ENCODE data around the gene GPATCH3.
"Not testable (repeated sequence)": the region's sequence is repeated elsewhere in the genome, so short reads cannot be mapped to it uniquely, and the experiment has no call there.

GPATCH3 gene

DNA sequence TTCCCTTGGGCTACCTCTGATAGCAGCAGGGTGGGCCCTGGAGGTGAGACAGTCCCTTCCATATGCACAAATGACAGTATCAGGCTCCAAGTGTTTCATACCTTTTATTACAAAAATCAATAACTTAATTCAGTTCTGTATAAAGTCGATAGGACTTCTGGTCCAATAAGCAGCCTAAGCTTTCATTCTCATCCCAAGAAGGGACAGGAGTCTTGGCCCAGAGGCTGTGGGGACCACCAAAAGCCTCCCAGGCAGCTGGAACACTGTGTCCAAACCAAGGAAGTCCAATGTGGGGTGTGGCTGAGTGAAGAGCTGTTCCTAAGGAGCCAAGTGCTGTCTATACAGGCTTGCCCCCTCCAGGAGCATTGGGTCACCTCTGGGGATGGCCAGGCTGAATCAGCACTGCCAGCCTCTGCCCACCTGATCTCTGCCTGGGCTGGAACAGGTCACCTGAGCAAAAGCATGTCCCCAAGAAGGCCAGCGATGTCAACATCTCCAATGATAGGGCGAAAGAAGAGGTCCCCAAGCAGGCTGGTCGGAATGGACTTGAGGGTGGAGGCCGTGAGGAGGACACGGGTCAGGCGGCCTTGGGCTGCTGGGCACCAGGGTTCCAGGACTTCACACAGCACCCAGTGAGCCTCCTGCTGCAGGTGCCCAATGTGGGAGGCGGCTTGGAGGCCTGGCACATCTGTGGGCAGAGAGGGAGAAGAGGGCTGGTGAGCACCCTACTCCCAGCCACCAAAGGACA, 11.3 kb upstream of the GPATCH3 start:
- DNase-seq: no peak

DNA sequence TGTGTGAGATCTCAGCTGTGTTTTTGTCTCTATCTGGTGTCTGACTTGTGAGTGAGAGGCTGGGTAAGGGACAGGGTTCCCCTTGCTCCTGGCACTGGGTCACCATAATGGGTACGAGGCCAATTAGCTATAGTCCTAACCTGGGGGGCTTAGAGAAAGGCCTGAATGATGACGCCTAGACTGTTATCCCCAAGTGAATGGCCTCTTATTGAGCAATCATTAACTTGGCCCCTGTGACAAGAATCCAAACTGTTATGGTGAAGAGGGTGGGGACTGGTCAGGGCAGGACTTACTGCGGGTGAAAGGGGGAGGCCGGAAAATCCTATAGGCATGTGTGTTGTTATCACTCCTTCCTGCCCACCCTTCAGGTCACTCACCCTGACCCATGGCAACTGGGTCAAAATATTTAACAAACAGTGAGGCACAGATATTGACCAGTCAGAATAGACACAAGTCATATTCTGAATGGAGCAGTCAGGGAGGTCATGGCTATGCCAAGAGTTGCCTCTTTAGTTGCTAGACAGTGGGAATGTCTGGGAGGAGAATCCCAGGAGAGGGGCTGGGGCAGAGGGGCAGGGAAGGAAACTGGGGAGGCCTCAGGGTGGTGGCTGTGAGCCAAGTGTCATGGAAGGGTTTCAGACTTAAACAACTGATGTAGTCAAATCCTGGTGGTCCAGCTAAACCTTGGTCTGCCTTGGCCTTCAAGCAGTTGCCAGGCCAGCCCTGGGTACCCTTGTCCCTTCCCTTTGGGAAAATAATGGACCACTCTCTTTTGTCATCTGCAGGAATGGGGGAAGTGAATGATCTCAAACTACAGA, 10.3 kb upstream of the GPATCH3 start:
- no peak for DNase-seq

DNA sequence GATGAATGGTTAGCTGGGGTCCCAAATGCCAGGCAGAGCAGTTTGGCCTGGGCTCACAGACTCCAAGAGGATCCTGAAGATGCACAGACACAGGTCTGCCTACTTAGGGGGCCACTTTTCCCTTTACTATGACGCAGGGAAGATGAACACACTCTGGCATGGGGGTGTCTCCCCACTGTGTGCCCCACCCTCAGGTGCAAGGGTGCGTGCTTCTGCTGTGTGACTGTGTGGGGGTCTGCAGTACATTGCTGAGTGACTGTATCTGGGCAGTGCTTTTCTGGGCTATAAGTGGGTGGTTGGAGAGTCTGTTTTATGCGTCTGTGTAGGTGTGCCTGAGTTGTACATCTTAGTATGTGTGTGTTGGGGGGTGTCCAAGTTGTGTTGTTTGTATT, 9.7 kb upstream of the GPATCH3 start:
- no peak for DNase-seq

DNA sequence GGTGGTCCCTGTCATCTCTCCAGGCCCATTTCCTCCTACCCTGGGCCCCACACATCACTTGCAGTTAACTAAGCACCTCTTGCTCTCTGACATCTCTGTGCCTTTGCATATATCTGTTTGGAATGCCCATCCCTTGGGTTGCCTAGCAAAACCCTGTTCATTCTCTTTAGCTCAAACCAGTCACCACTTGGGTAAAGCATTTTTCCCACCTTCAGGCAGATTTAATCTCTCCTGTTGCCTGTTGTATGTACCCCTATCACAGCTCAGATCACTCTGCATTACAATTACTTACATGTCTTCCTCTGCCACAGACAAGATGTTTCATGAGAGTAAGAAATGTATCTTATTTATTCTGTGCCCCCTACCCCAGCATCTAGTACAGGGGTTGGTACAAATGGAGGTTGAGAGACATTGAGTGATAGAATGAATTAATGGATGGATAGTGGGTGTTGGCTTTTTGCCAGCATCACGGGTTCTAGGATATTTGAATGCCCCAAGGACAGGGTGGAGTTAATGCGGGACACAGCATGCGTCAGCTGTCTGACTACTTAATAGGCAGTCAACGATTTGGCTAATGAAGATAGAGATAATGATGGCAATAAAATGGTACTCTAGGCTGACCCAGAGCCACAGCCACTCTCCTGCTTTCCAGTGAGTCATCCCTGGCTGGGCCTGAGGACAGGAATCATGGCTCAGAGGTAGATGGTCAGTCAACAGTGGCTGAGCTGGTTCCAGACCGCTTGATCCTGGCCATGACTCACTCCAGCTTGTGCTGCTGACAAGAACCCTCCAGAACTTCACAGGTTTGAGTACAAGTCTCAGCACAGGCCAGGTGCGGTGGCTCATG, 7.0 kb upstream of the GPATCH3 start:
- DNase-seq: no peak

DNA sequence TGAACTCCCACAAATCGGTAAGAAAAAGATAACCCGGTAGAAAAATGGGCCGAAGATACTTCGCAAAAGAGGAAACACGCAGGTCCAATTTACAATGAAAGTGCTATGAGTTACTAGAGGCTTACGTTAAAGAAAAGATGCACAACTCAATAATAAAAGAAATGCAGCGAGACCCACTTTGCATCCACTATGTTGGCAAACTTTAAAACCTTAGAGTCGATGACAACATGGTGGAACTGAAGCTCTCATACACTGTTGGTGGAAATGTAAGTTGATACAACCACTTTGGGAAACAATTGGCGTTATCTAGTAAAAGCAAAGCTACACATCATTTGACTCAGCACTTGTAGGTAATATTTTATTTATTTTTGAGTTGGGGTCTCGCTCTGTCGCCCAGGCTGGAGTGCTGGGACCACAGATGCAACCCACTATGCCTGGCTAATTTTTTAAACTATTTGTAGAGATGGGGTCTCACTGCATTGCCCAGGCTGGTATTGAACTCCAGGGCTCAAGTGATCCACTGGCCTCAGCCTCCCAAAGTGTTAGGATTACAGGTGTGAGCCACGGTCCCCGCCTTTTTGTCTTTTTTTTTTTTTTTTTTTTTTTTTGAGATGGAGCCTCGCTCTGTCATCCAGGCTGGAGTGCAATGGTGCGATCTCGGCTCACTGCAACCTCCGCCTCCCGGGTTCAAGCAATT, 696 bp upstream of the GPATCH3 start:
- DNase-seq: no peak

DNA sequence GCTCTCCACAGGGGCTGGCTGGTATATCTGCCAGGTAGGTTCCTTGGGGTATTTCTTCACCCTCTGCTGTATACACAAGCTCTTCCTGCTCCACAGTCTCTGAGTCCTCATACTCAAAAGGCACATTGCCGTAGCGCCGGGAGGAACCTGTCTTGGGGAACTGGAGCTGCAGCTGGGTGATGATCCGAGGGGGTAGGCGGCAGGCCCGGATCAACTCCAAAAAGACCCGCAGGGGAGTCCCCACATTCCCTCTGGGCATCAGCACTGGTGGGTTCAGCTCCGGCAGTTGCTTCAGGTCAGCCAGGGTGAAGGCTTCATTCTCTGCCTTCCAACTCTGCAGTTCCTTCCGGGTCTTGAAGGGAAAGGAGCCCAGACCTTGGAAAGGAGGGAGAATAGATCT, 2.9 kb downstream of the GPATCH3 start:
- DNase-seq: no peak

DNA sequence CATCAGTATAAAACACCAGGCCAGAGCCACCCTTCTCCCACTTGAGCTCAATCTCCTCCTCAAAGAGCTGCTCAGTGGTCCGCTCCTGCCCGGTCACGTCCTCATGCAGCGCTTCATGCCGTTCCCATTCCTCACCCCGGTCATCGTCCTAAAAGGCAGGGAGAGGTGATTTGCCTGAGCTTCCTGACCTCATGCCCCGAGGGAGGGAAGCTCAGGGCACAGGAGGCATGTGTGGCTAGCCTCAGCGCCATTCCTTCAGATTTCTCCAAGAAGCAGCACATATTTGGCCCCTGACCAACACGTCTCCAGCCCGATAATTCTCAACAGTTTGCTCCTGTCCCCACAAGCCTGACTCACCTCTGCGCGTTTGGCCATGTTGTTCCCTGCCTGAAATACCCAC, 6.0 kb downstream of the GPATCH3 start:
- no peak for DNase-seq

DNA sequence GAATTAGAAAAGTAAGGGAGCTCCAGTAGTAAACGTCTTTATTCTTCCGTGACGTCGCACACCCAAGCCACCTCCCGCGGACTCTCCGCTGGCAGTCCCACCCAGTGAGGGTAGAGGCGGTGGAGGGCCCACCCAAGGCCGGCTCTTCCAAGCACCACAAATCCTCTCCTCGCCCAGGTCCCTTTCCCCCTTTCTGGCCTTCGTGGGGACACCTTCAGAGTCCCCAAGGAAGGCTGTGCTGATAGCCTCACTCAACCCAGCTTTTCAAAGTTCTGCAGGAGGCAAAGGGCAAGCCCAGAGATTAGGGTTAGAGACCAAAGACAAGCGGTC, 9.8 kb downstream of the GPATCH3 start:
- DNase-seq: no peak

DNA sequence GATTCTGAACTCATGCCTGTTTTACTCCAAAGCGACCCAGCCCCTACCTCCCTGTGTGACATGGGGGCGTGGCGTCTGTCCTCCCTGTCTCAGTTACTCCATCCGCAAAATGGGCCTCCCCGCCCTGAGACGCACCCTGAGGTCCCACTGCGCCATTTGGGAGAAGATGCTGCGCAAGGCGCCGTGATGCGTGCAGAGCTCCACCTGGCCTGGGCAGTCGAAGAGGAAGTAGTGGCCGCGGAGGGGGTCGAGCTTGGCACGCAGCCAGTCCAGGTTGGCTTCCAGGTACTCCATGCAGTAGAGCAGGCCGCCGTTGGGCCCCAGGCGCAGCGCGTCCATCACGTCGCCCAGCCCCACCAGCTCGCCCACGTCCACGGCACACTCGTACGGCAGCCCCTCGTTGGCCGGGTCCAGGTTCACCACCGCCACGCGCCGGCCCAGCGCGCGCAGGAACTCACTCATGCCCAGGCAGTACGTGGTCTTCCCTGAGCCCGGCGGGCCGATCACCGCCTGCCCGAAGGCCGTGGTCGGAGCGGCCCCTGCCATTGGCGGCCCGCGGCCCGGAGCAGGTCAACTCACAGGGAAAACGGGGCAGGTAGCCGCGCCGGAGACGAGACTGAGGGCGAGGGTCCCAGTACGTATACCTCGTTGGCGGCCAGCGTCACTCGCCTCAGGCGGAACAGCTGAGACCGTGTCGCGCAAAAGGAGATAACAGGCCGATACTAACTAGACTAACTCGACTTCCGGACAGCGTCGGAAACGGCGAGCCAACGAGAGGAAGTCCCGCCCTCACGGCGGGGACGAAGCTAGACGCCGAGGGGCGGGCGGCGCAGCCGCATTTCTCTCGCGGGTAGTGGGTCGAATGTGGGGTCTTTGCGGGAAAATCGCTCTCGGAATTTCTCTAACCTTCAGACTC, 10.5 kb downstream of the GPATCH3 start, which contains the start of gene GPN2:
Gene GPN2, minus strand, starts transcription at position 733 of the 916 bp plus-strand sequence. Its CDS starts 187 bp downstream, at position 546.
- peak; percentile 90 for DNase-seq

DNA sequence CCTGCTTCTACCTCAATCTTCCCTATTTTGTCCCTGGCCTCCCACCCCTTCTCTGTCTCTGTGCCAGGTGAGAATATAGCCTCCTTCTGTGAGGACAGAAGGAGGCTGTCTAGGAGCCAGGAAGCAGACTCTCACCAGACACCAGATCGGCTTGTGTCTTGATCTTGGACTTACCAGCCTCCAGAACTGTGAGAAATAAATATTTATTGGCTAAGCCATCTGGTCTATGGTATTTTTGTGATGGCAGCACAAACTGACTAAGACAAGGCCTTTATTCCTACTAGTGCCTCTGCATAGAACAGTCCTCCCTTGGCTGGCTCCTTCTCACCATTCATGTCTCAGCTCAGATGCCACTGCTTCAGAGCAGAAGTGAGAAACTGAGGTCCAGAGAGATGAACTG, 12.0 kb downstream of the GPATCH3 start:
- no peak for DNase-seq

DNA sequence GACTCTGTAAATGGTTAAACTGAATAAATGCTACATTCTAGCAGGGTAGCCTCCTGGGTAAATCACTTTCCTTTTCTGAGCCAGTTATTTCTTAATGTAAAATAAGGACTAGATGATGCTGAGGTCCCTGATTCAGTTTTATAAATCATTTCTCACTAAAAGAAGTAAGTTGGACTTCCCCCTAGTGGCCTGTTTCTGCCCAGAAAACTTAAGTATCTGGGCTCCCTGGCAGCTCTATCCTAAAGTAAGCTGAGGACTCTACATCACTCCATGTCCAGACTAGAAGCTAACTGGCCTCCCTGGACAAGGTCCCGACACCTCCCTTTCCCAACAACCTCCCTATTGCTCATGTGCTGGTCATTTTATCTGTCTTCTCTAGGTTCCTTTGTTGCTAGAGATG, 13.1 kb downstream of the GPATCH3 start:
- DNase-seq: peak; percentile 48

DNA sequence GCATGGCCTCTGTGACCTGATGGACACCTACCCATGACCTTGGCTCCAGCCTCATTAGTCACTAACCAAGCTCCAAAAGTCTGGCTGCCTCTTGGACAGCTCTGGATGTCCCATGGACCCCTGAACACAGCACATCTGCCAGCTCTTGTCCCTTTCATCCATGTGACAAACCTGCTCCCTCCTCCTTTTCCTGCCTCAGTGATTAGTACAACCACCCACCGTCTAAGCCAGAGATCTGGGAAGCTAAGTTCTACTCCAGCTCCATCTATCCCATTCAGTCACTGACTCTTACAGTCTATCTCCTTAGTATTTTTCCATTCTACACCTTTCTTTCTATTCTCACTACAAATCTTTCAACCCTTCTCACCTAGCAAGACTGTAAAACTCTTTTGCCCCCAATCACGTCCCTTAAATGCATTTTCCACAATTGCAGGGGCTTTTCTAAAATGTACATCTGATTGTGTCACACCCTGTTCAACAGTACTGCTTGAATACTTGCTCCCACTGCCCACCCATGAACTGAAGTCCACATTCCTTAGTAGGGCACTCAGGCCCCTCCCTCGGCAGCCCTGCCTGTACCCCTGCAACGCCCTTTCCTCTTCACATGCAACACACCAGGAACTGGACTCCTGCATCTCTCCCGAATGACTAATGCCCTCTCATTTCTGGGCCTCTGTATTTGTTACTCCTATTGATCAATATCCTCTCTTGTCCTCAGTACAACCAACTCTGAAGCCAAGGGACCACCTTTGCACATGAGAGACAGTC, 17.4 kb downstream of the GPATCH3 start:
- no peak for DNase-seq

DNA sequence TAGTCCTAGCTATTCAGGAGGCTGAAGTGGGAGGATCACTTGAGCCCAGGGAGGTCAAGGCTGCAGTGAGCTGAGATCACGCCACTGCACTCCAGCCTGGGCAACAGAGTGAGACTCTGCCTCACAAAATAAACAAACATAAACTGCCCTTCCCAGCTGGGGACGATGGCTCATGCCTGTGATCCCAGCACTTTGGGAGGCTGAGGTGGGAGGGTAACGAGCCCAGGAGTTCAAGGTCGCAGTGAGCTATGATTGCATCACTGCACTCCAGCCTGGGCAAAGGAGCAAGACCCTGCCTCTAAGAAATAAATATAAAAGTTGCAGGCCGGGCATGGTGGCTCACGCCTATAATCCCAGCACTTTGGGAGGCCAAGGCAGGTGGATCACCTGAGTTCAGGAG, 18.7 kb downstream of the GPATCH3 start:
- not testable (repeated sequence) for DNase-seq

DNA sequence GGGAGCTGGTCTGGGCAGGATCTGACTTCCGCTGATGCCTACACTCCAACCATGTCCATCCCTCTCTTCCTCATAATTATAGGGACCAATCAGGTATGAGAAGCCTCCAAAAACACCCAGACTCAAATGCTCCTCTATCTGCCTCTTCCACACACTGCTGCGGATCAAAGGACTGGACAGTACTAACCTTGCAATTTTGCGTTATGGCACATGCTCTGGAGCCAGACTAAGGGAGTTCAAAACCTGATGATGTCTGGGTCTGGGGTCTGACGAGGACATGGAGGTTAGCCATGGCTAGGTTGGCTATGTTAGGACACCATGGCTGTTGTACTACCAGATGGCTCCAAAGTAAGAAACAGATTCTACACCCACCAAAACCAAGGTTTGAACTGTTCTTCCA, 20.5 kb downstream of the GPATCH3 start:
- DNase-seq: no peak

DNA sequence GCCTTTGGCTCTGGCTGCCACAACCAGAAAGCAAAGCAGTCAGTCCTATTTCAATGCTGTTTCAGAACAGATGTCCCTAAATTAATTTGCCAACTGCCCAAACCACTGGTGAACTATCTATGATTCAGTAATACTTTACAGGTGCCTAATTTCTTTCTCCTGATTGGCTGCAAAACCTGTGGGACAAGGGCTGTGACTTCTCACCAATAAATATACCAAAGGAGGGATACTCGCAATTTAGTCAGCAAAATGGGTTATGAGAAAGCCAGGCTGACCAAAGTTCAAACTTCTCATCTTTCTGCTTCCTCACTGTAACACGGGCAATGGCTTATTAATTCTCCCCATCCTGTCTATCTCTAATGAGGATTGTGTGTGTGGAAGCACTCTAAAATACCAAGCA, 22.9 kb downstream of the GPATCH3 start:
- no peak for DNase-seq

DNA sequence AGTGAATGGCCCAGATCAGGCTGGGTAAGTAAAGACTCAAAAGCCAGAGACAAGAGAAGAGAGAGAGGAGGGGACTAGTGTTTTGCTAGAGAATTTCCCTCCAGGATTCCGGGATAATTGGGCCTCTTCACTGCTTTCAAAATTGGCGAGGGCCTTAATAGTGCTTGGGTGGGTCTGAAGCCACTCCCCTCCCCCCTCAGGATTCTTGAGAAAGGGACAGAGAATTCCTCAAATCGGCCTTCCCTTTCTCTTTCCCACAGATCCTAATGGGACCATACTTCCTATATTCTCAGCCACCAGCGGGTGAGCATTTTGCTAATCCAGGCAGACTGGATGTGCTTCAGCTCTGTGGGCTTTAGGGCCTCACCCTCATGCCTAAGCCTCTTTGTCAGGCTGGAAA, 25.4 kb downstream of the GPATCH3 start:
- no peak for DNase-seq

DNA sequence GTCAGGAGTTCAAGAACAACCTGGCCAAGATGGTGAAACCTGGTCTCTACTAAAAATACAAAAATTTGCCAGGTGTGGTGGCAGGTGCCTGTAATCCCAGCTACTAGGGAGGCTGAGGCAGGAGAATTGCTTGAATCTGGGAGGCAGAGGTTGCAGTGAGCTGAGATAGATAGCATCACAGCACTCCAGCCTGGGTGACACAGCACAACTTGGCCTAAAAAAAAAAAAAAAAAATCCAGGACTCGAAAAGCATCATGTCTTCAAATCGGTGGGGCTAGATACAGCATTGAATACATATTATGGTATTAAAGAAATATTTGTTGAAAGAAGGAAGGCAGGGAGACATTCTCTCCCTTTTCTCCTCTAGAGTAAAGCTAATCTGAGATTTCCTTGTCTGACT, 27.2 kb downstream of the GPATCH3 start:
- not testable (repeated sequence) for DNase-seq

DNA sequence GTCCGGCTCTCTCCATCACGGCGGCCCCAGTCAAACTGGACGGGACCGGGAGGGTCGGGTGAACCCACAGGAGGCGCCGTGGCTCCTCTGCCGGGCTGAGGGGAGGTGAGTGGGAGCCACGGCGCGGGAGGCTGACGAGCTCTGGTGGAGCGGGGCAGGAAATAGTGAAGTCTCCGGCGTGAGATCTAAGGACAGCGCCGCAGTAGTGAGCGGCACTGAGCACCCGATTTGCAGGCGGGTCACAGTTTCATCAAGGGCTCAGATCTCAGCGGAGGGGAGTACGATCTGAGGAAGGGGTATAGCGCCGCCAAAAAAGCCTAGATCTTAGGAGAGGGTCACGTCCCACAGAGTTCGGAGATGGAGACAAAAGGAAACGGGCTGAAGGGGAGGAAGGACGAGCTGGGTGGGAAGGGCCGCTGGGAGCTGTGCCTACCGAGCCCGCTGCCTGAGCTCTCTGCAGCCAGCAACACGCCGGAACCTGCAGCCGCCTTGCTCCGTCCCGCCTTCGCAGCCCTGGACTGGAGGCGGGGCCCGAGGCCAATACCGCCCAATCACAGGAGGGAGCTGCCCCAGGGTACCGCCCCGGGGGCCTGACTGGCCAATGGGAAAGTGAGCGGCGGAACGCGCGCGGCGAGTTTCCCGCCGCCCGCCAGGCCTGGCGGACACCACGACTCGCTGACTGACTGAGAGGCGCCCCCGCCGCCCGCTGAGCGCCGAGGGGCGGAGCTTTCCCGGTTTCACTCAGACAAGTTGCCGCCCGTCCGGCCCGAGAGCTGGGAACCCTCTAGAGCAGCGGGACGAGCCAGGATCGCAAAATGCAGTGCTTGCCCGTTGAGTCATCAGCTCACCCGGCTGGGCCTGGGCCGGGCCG, 35.4 kb downstream of the GPATCH3 start:
- DNase-seq: peak; percentile 97

DNA sequence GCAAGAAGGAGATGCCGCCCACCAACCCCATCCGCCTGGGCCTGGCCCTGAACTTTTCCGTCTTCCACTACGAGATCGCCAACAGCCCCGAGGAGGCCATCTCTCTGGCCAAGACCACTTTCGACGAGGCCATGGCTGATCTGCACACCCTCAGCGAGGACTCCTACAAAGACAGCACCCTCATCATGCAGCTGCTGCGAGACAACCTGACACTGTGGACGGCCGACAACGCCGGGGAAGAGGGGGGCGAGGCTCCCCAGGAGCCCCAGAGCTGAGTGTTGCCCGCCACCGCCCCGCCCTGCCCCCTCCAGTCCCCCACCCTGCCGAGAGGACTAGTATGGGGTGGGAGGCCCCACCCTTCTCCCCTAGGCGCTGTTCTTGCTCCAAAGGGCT, 36.6 kb downstream of the GPATCH3 start:
- DNase-seq: no peak

Data from hematopoietic multipotent progenitor cell treated with erythropoietin and hydrocortisone succinate and interleukin-3 and kit ligand, for 8 days (in vitro differentiated cells).